ENCODE measurements around the gene ZDHHC7.

The ZDHHC7 gene

DNA sequence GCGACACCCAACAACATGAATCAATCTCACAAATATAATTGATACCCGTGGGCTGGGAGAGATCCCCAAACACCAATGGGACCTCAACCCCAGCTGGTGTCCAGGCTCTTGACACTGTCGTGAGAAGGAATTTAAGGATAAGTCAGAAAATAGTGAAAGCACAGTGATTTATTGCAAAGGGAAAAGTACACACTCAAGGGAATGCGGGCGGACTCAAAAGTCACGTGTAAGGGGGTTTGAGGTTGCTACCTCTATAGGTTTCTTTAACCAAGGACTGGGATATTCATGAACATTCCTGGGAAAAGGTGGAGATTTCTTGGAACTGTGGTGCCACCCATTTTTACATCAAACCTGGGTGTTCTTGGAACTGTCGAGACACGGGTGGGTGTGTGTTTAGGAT, 6.3 kb upstream of the ZDHHC7 start:
- DNase-seq (ENCODE audit: low spot score), result no peak
- Histone ChIP-seq H3K4me3 (no peak overlapping the region), H3K27ac (no peak overlapping the region)
- TF ChIP-seq, protein P1, sequence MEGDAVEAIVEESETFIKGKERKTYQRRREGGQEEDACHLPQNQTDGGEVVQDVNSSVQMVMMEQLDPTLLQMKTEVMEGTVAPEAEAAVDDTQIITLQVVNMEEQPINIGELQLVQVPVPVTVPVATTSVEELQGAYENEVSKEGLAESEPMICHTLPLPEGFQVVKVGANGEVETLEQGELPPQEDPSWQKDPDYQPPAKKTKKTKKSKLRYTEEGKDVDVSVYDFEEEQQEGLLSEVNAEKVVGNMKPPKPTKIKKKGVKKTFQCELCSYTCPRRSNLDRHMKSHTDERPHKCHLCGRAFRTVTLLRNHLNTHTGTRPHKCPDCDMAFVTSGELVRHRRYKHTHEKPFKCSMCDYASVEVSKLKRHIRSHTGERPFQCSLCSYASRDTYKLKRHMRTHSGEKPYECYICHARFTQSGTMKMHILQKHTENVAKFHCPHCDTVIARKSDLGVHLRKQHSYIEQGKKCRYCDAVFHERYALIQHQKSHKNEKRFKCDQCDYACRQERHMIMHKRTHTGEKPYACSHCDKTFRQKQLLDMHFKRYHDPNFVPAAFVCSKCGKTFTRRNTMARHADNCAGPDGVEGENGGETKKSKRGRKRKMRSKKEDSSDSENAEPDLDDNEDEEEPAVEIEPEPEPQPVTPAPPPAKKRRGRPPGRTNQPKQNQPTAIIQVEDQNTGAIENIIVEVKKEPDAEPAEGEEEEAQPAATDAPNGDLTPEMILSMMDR (IDR thresholded peaks at IDR 0.05), result no peak

DNA sequence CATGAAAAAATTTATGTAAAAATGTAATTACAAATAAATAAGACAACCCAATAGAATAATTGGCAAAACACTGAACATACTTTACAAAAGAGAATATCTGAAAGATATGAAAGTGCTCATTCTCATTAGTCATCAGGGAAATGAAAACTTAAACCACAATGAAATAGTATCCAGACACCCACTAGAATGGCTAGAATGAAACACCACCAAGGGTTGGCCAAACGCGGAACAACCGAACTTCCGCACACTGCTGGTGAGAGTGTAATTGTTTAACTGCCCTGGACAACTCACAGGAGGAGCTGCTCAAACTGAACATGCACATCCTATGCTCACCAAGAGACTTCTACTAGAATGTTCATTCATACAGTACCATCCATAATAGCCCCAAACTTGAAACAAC, 5.8 kb upstream of the ZDHHC7 start:
- DNase-seq (ENCODE audit: low spot score), result no peak
- TF ChIP-seq, protein P1 (IDR thresholded peaks at IDR 0.05), result no peak
- Histone ChIP-seq H3K27ac (no peak overlapping the region), H3K4me3 (no peak overlapping the region)

DNA sequence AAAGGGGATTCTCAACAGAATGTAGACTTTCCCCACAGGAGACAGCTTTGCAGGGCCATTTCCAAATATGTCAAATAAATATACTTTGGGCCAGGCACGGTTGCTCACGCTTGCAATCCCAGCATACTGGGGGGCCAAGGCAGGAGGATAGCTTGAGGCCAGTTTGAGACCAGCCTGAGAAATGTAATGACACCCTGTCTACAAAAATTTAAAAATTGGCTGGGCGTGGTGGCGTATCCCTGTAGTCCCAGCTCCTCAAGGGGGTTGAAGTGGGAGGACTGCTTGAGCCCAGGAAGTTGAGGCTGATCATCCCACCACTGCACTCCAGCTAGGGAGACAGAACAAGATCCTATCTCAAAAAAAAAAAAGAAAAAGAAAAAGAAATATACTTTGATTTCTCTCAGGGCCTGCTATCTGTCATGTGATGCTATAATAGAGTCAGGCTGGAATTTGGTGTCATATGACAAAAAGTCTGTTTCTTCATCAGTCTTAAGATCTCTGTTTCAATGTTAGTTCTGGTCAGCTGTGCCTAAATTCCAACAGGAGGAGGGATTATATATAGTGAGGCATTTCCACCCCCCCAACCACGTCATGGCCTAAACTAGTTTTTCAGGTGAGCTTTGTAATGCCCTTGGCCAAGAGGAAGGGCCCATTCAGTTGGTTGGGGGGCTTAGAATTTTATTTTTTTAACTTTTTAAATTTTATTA, 4.3 kb upstream of the ZDHHC7 start:
- H3K27ac ChIP-seq, result no peak overlapping the region
- H3K4me3 ChIP-seq, result no peak overlapping the region
- TF ChIP-seq, protein P1 (IDR thresholded peaks at IDR 0.05), result no peak
- no peak for DNase-seq (ENCODE audit: low spot score)

DNA sequence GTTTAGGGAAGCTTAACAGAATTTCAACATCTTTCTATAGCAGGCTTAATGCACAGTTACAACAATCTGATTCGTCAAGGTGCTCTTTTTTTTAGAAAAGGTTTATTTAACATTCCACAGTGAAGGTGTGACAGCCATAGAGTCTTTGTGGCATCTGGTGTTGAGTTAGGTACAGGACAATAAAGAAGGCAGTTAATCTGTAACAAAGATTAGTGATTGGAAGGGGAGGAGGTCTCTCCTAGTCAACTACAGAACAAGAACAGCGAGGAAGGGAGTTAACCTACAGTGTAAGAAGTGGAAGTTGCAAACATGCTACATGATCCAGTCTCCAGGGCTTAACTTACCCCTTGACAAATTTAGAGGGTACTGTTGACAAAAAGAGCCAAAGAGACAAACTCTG, 3.0 kb upstream of the ZDHHC7 start:
- Histone ChIP-seq H3K27ac (no peak overlapping the region), H3K4me3 (no peak overlapping the region)
- TF ChIP-seq, protein P1 (IDR thresholded peaks at IDR 0.05), result no peak
- DNase-seq (ENCODE audit: low spot score), result no peak

DNA sequence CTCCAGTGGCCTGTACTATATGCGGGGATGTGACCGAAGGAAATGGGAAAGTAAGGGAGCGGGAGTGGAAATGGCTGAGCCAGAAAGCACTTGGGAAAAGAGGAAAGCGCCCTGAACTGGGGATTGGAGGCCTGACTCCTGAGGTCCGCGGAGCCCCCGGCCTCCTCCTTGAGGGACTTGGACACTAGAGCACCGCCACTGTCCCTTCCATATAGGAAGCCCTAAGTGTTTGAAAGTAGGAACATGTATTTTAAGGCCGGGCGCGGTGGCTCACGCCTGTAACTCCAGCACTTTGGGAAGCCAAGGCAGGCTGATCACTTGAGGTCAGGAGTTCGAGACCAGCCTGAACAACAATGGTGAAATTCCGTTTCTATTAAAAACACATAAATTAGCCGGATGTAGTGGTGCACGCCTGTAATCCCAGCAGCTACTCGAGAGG, 530 bp upstream of the ZDHHC7 start:
- Histone ChIP-seq H3K4me3 (peak overlapping the region; percentile 92), H3K27ac (peak overlapping the region; percentile 96 to 98)
- TF ChIP-seq, protein P1 (IDR thresholded peaks at IDR 0.05), result no peak
- DNase-seq (ENCODE audit: low spot score), result no peak

DNA sequence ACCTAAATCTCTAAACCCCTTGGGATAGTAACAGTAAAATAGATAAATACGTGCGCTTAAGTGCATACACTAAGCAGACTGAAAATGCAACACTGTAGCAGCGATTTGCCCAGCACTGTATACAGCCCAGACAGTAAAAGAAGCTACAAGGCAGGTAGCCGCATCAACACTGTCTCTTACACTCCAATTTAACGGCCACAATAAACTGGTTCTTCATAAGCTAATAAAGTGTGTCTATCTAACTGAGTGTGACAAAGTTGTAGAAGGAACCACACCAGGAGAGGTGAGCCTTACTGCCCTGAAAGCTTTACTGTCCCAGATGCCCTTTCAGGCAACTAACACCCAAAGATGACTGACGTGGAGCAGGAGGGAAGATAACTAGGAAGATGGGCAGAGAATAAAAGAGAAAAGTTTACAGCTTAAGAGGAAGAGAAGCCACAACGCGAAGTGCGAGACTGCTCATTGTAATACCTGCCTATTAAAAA, 847 bp downstream of the ZDHHC7 start:
- TF ChIP-seq, protein P1 (IDR thresholded peaks at IDR 0.05), result no peak
- Histone ChIP-seq H3K4me3 (peak overlapping the region; percentile 92), H3K27ac (peak overlapping the region; percentile 96 to 98)
- no peak for DNase-seq (ENCODE audit: low spot score)

DNA sequence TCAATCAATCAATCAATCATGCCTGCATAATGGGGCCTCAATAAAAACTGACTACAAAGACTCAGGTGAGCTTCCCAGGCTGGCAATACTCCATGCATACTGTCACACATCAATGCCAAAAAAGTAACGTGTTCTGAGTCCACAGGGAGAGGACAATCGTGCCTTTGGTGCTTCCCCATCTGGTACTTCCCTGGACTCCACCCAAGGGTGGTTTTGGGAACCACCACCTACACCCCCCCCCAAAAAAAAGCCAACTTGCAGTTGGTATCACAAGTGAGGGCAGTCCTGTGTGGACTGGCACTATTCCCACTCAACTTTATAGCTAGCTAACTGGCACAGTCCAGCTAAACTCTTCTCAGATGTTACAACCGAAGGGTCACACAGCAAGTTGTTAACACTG, 3.1 kb downstream of the ZDHHC7 start:
- H3K27ac ChIP-seq, result peak overlapping the region in 1 of 2 donors; percentile 23
- H3K4me3 ChIP-seq, result no peak overlapping the region
- TF ChIP-seq, protein P1 (IDR thresholded peaks at IDR 0.05), result no peak
- no peak for DNase-seq (ENCODE audit: low spot score)

Measured in coronary artery (tissue), 2 donors.